HG03439 (cell line): ENCODE results near the gene NEUROD1.
"Not testable (repeated sequence)": the region's sequence is repeated elsewhere in the genome, so short reads cannot be mapped to it uniquely, and the experiment has no call there.

Experiments
- ATAC-seq: cut with Tn5 transposase; IDR thresholded peaks from one replicate; pipeline ENCODE4 v1.9.1; 2021; ENCODE audit warnings: mild to moderate bottlenecking, moderate library complexity; ENCODE audit not compliant: unreplicated experiment

The NEUROD1 gene

DNA sequence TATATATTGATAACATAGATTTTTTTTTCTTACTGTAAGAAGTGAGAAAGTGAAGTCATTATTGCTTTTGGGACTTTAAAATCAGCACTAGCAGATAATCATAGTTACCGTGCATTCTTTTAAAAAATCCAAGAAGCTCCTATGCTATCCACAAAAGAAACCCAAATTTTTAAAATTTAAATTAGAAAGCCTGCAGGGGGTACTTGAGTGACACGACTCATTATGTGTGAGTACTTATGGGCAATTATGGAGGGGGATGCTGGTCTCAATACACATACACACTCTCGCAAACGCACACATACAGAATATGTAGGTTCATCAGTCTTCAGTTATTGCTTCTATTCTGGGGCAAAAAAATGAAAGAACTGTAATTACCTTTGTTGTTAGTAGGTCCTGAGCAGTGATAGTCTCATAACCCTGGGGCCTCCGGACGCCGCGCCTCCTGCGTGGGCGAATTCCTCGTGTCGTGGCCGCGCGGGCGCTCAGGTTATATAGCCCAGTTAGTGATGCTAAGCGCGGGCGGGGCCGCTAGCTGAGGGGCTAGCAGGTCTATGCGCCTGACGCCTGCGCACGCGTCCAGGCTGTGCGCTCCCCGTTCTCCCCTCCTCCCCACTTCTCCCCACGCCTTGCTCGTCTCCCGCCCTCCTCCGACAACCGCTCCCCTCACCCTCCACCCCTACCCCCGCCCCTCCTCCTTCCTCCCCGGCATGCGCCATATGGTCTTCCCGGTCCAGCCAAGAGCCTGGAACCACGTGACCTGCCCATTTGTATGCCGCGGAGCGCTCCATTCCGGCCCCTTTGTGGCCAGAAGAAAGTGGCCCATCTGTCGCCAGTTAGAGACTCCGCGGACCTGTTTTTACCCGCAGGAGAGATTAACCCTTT lies at the start of gene NEUROD1:
Gene NEUROD1, minus strand, starts transcription at position 463 of the 882 bp plus-strand sequence. CDS start 1,657 bp downstream, outside the sequence.
- ATAC-seq, result no peak

DNA sequence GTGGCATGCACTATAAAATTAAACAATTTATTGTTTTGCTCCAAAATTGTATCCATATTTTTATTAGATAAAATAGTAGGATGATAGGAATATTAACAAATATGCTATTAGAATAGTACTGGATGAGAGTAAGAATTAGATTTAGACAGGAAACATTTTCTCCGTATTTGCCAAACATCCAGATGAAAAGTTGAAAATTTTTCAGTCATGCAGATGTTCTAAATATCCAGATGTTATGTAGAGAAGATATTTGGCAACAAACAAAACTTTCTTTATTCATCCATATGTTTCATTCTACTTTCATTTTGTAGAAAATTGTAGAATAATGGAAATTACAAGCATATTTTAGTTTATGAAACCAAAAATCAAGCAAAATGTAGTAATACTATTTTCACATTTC lies 45.2 kb upstream of the NEUROD1 start:
- no peak for ATAC-seq

DNA sequence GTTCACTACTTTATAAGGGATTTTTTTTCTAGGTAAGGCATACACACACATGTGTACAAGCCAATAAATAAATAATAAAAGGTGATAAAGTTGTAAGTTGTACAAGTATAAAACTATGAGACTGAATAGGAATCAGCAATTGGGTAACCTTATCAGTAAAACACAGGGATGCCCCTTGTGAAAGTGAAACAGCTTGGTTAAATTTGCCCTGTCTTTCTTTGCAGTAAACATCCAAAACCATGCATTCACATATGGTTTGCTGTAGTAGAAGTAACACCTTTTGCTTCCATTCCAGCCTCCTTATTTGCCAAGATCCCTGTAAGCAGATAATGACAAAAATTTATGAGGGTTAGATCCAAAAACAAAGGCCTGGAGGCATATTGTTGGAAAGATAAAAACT lies 44.3 kb upstream of the NEUROD1 start:
- ATAC-seq, result no peak

DNA sequence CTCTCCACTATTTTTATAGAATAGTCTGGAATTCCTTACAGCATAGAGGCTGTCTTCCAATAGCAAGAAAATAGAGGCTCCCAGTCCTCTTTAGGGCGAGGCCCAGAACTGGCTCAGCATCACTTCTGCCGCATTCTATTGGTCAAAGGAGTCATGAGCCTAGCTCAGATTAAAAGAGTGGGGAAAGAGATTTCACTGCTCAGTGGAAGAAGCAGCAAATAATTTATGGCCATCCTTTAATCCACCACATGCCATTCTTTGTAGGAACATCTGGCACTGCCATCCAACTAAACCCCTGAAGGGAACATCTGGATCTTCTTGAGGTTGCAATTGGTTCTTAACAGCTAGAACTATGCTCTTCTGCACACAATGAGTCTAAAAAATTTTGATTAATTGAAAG lies 43.4 kb upstream of the NEUROD1 start:
- ATAC-seq, result no peak

- peak; percentile 96 for ATAC-seq
These were observed 34.8 kb upstream of the NEUROD1 start for GRCh38 chr2:181715033-181715630.

GRCh38 chr2:181711051-181711450 lies 30.7 kb upstream of the NEUROD1 start:
- not testable (repeated sequence) for ATAC-seq

GRCh38 chr2:181702519-181702918 lies 22.2 kb upstream of the NEUROD1 start:
- not testable (repeated sequence) for ATAC-seq

- no peak for ATAC-seq
These were observed 17.9 kb upstream of the NEUROD1 start for GRCh38 chr2:181698223-181698622.

GRCh38 chr2:181697571-181697970 lies 17.3 kb upstream of the NEUROD1 start:
- no peak for ATAC-seq

DNA sequence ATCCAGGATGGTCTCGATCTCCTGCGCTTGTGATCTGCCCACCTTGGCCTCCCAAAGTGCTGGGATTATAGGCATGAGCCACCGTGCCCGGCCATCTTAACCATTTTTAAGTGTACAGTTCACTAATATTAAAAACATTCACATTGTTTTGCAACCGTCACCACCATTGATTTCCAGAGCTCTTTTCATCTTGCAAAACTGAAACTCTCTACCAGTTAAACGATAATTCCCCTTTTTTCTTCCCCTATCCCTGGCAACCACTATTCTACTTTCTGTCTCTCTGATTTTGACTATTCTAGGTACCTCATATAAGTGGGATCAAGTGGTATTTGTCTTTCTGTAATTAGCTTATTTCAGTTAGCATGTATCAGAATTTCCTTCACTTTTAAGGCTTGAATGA lies 16.8 kb upstream of the NEUROD1 start:
- ATAC-seq, result no peak

- ATAC-seq, result no peak
These were observed 14.0 kb upstream of the NEUROD1 start for GRCh38 chr2:181694271-181694670.

DNA sequence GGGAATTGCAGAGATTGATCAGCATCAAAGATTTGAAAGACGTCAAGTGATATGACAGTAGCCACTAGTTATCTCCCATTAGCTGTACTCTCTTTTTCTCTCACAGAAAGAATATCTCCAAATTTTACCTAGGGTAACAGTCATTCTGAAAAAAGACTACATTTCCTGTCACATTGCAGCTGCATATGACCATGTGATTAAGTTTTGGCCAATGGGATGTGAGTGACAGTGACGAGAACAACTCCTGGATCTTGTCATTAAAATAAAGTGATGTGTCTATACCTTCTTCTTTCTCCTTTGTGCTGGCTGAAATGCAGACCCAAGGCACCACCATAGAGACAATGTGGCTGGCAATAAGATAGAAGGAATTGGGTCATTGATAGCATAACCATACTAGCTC lies 10.5 kb upstream of the NEUROD1 start:
- ATAC-seq, result no peak

DNA sequence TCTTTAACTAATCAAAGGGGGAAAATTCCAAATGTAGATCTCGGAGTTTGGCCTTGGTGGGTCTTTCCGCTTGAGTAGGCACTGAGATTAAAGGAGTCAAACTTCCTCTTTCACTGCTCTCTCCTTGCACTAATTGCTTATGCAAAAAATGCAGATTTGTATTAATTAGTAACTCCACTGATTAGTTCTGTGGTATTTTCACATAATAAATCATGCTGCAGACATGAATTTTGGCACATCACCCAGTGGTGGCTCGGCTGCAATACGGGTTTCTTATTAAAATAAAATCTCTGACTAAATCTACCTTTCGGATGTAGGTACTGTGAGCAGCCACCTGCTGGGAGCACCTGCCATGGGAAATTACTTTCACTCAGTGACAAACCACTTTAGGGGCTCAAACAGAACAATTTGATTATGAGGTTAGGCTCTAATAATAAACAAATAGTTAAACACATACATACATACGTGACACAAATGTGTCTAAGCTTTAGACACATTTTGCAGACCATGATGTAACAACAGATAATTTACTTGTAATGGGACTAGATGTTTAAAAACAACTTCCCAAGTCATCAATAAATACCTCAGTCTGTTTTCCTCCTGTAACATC lies 6.4 kb upstream of the NEUROD1 start:
- ATAC-seq, result no peak

DNA sequence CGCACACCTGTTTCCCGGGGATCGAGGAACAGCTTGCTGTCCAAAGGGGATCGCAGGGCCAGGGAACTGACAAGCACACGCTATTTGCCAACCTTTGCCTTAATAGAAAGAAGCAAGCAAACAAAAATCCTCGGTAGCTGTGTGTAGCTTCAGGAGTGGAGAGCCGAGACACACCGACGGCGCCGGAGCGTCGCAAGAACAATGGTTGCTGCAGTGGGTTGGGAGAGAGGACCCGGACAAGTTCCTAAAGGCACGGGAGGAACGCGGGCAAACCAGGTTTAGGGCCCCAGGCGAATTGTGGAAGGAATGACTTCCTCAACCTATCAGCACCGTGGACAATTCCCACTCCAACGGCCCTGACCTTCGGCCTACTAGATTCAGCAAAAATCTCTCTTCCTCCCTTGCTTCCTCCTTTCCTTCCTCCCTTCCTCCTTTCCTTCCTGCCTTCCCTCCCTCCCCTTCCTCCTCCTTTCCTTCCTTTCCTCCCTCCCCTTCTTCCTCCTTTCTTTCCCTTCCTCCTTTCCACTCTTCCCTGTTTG lies 4.9 kb upstream of the NEUROD1 start:
- no peak for ATAC-seq

GRCh38 chr2:181684454-181685149 lies 4.3 kb upstream of the NEUROD1 start:
- ATAC-seq, result no peak

- no peak for ATAC-seq
These were observed 3.5 kb upstream of the NEUROD1 start for GRCh38 chr2:181683518-181684453.

- no peak for ATAC-seq
These were observed 2.6 kb upstream of the NEUROD1 start for GRCh38 chr2:181682795-181683517.

GRCh38 chr2:181682026-181682789 lies 1.9 kb upstream of the NEUROD1 start:
- ATAC-seq, result no peak
